GM10248 (cell line): ENCODE results near the gene GALNS.
A peak's percentile ranks its signal among the peaks of the same experiment; 100 is the strongest.

ENCODE experiments used
- CTCF ChIA-PET: fragments of 300-600 bp; sonication (Branson Sonifier 250); formaldehyde crosslinking; extraction: SDS; loops from one replicate; lab custom pipeline; 2021; ENCODE audit warnings: antibody characterized with exemption; lab: Yijun Ruan, JAX
- POLR2A ChIA-PET: fragments of 350-650 bp; sonication (Branson Sonifier 250); formaldehyde crosslinking; extraction: SDS; loops from one replicate; lab custom pipeline; 2020; ENCODE audit warnings: antibody characterized with exemption; lab: Yijun Ruan, JAX
- DNase-seq: peaks from one replicate; pipeline ENCODE4 v3.0.0; 2012; ENCODE audit errors: extremely low spot score
- CTCF ChIP-seq: IDR thresholded peaks from 2 replicates; pipeline ENCODE4 v1.5.1; 2012; ENCODE audit warnings: mild to moderate bottlenecking, low read depth; ENCODE audit errors: extremely low read depth, missing control alignments, control extremely low read depth

Gene GALNS

GRCh38 chr16:88815901-88816589 is 40.7 kb downstream of the GALNS start:
- CTCF ChIA-PET: interaction anchor here (0.9 to 6.7 kb wide), 8 partner anchors 11 to 397 kb away, joined by 3 to 37 read pairs (median 4); partner anchors contain the start of genes GALNS and TRAPPC2L
- POLR2A ChIA-PET: no interaction called here
- DNase-seq: peak; percentile 64
- TF ChIP-seq CTCF: peak; percentile 81

- ChIA-PET POLR2A (no interaction called here), CTCF (interaction anchor here (0.9 to 6.7 kb wide), 7 partner anchors 40 to 398 kb away, joined by 3 to 37 read pairs (median 4); partner anchors contain the start of genes GALNS and TRAPPC2L)
- no peak for TF ChIP-seq CTCF
These were observed 41.5 kb downstream of the GALNS start for GRCh38 chr16:88815227-88815626.

GRCh38 chr16:88814144-88814502 is 42.6 kb downstream of the GALNS start:
- ChIA-PET POLR2A (no interaction called here), CTCF (interaction anchor here (0.8 to 6.7 kb wide), 2 partner anchors 43 to 353 kb away, joined by 5 to 37 read pairs; partner anchors contain the start of genes GALNS and TRAPPC2L)
- TF ChIP-seq CTCF: no peak
- DNase-seq: no peak

More at GRCh38 chr16:88815227-88815626, 41.5 kb downstream of the GALNS start:
- DNase-seq: no peak

GRCh38 chr16:88813269-88814143 is 43.2 kb downstream of the GALNS start:
- DNase-seq: no peak
- ChIA-PET CTCF (interaction anchor here (0.8 to 6.7 kb wide), 6 partner anchors 14 to 354 kb away, joined by 3 to 37 read pairs (median 10); partner anchors contain the start of genes GALNS and TRAPPC2L), POLR2A (no interaction called here)
- TF ChIP-seq CTCF: no peak

- CTCF ChIA-PET: interaction anchor here (0.9 to 6.7 kb wide), 7 partner anchors 8 to 355 kb away, joined by 3 to 37 read pairs (median 9); partner anchors contain the start of genes GALNS and TRAPPC2L
- DNase-seq: no peak
- POLR2A ChIA-PET: interaction anchor here (1.3 kb wide), 1 partner anchor 380 kb away, joined by 3 read pairs; no protein-coding TSS in a partner anchor
- no peak for TF ChIP-seq CTCF
These were observed 44.1 kb downstream of the GALNS start for GRCh38 chr16:88812513-88813268.
